GM23338 (cell line): ENCODE data around the gene VPS8.

Experiments
- EZH2 ChIP-seq: fragments of 200-600 bp; sonication (generic); IDR thresholded peaks from one replicate; pipeline ENCODE4 v1.8.0; 2017; ENCODE audit warnings: antibody characterized with exemption, mild to moderate bottlenecking, low read depth; ENCODE audit not compliant: unreplicated experiment
- POLR2AphosphoS5 ChIP-seq: IDR thresholded peaks from 2 replicates; pipeline ENCODE4 v1.6.1; 2016; ENCODE audit warnings: antibody characterized with exemption, low read depth
- STAT1 ChIP-seq: IDR thresholded peaks from one replicate; pipeline ENCODE4 v1.6.1; 2016; ENCODE audit warnings: antibody characterized with exemption; ENCODE audit not compliant: unreplicated experiment

DNA sequence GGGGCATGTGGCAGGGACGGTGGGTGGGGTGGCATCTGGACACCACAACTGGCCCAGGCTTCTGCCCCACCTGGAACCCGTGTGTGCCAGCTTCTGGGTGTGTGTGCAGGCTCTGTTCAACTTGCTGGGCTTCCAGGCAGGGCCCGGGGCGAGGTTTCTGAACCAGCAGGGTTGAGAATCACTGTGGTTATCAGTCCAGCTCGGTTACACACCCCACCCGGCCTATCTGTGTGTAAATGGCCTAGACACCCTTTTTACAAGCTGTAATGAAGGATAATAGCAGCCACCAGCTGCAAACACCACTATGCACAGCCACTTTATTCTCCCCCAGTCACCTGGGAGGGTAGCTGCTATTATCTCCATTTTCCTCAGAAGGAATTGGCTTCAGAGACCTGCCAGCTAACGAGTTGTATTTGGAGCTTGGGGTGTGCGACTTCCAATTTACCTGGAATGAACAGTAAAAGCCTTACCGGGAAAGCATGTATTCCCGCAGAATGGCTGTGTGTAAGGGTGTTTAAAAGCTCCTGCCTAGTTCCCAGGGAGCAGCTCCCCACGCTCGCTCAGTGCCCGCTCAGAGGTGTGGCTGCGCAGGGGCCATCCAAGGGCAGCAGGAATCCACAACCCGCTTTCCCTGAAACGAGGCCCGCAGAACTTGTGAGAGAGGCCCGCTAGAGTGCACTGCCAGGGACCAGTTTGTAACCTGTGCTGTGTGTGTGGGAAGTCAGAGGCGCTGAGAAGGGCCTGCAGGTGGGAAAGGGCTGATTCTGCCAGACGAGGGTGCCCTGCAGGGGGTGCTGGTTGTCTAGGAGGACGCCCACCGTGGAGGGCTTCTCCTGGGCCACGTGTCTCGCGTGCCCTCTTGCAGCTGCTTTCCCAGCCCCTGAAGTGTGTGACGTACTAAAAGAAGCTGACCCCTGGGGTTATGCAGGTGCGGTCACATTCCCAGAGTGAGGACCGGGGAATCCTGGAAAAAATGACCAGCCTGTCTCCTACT is 257.4 kb downstream of the VPS8 start:
- TF ChIP-seq STAT1: no peak
- TF ChIP-seq EZH2: no peak
- no peak for TF ChIP-seq POLR2AphosphoS5
